Keratinocyte (primary cell): ENCODE measurements around the gene DIS3. TPM values are rescaled to one million over a fixed set of nuclear protein-coding genes. Genes with fewer than 3 reads are reported as not detected.

Experiments
- DNase-seq: peaks from one replicate; pipeline ENCODE4 v3.0.0-alpha.2; 2011; ENCODE audit warnings: low read depth, missing footprints, low spot score
- FAIRE-seq: peaks from 2 replicates; lab custom pipeline; 2011; peaks lifted over from hg19 to GRCh38; lab: Jason Lieb, UNC
- H2AFZ ChIP-seq: 2 replicates; pipeline ENCODE4 v1.6.0; 2012; ENCODE audit warnings: low read length, control low read depth, inconsistent platforms; ENCODE audit not compliant: control insufficient read depth
- H3K27ac ChIP-seq: 2 replicates; pipeline ENCODE4 v1.5.1; 2011; ENCODE audit warnings: low read length; ENCODE audit not compliant: control insufficient read depth, insufficient read depth
- H3K27me3 ChIP-seq: 3 replicates; pipeline ENCODE4 v1.6.0; 2011; ENCODE audit warnings: low read length; ENCODE audit not compliant: control insufficient read depth, insufficient read depth; ENCODE audit errors: extremely low read depth
- H3K36me3 ChIP-seq, 2 experiments: 2 replicates in 1 of 2; 3 replicates in 1 of 2; pipeline ENCODE4 v1.5.1; 2011; ENCODE audit warnings: low read length in 2 of 2, mild to moderate bottlenecking in 1 of 2; ENCODE audit not compliant: control insufficient read depth in 2 of 2, insufficient read depth in 2 of 2; ENCODE audit errors: extremely low read depth in 1 of 2
- H3K4me1 ChIP-seq: 3 replicates; pipeline ENCODE4 v1.5.1; 2011; ENCODE audit warnings: low read length; ENCODE audit not compliant: control insufficient read depth, insufficient read depth; ENCODE audit errors: extremely low read depth
- H3K4me2 ChIP-seq: 3 replicates; pipeline ENCODE4 v1.6.0; 2011; ENCODE audit warnings: low read depth, low read length; ENCODE audit not compliant: control insufficient read depth, insufficient read depth; ENCODE audit errors: extremely low read depth
- H3K4me3 ChIP-seq, 3 experiments: fragments of 200-600 bp in 1 of 3; sonication (generic) in 1 of 3; 2 replicates in 2 of 3; 3 replicates in 1 of 3; pipeline ENCODE4 v1.5.1; 2011 to 2016; ENCODE audit warnings: low read length in 3 of 3, mild to moderate bottlenecking in 3 of 3, control low read depth in 2 of 3, inconsistent platforms in 1 of 3, low read depth in 1 of 3, mixed read lengths in 1 of 3, mixed run types in 1 of 3, moderate library complexity in 1 of 3; ENCODE audit not compliant: control insufficient read depth in 2 of 3, insufficient read depth in 2 of 3; ENCODE audit errors: extremely low read depth in 1 of 3
- H3K79me2 ChIP-seq: 2 replicates; pipeline ENCODE4 v1.6.0; 2012; ENCODE audit warnings: low read length; ENCODE audit not compliant: control insufficient read depth, insufficient read depth
- H3K9ac ChIP-seq: 3 replicates; pipeline ENCODE4 v1.6.0; 2011; ENCODE audit warnings: low read length; ENCODE audit not compliant: control insufficient read depth, insufficient read depth; ENCODE audit errors: extremely low read depth
- H3K9me1 ChIP-seq: 3 replicates; pipeline ENCODE4 v1.6.0; 2011; ENCODE audit warnings: low read length; ENCODE audit not compliant: control insufficient read depth, insufficient read depth; ENCODE audit errors: extremely low read depth
- H3K9me3 ChIP-seq: 2 replicates; pipeline ENCODE4 v1.5.1; 2012; ENCODE audit warnings: low read depth, low read length; ENCODE audit not compliant: control insufficient read depth
- H4K20me1 ChIP-seq: 3 replicates; pipeline ENCODE4 v1.6.0; 2011; ENCODE audit warnings: low read length; ENCODE audit not compliant: control insufficient read depth, insufficient read depth; ENCODE audit errors: extremely low read depth
- CTCF ChIP-seq, 3 experiments: IDR thresholded peaks in 1 of 3; conservative IDR thresholded peaks in 1 of 3; optimal IDR thresholded peaks in 1 of 3; 2 replicates in 2 of 3; 3 replicates in 1 of 3; pipeline versions ENCODE3 to v1.5.1; 2011; ENCODE audit warnings: low read length in 3 of 3, mild to moderate bottlenecking in 3 of 3, moderate library complexity in 2 of 3, control low read depth in 1 of 3, inconsistent platforms in 1 of 3; ENCODE audit not compliant: insufficient read depth in 2 of 3; ENCODE audit errors: extremely low read depth in 1 of 3
- EZH2 ChIP-seq: IDR thresholded peaks from one replicate; pipeline ENCODE4 v1.6.1; 2012; ENCODE audit warnings: inconsistent platforms, mild to moderate bottlenecking, low read length, moderate library complexity
- dilution Hi-C: fragments of 300-500 bp; cut with MboI; formaldehyde crosslinking; loops from one replicate; pipeline ENCODE4 v1.7.0; 2020; ENCODE audit warnings: low sequenced_read_pairs; ENCODE audit not compliant: extremely low pct_ligation_motif_present
- polyA plus RNA-seq, 5 experiments: library from polyadenylated mRNA; depleted of rRNA in 3 of 5; stranded (reverse) in 3 of 5; stranded (forward) in 1 of 5; unstranded in 1 of 5; fragments of >200 nt; gene quantifications; 1 replicate in 1 of 5; 2 replicates in 3 of 5; 3 replicates in 1 of 5; pipeline versions ENCODE4 v1.2.1 to v1.2.3, GENCODE V29; 2011 to 2012; ENCODE audit warnings: missing spikeins in 2 of 5, low read depth in 1 of 5, low replicate concordance in 1 of 5

Gene DIS3
- polyA plus RNA-seq, 1 donor (not counting 4 experiments of a cell fraction or from before 2014, with no cell fraction given): 44.7 TPM

GRCh38 chr13:72760189-72760588, 21.5 kb downstream of the DIS3 start:
- H3K4me3 ChIP-seq: no peak overlapping the region
- no peak overlapping the region for H2AFZ ChIP-seq
- no peak overlapping the region for H3K4me2 ChIP-seq
- H4K20me1 ChIP-seq: no peaks in the 10 kb centered on the region
- no peaks in the 10 kb centered on the region for H3K79me2 ChIP-seq
- no peaks in the 10 kb centered on the region for H3K27me3 ChIP-seq
- FAIRE-seq (no peak), DNase-seq (no peak)
- H3K9ac ChIP-seq: no peak overlapping the region
- H3K36me3 ChIP-seq: peaks cover 13 to 29% of the 10 kb centered on the region in 2 experiments
- TF ChIP-seq EZH2: no peak
- no peak for TF ChIP-seq CTCF (optimal IDR thresholded peaks at IDR 0.05 in 1 of 3, IDR thresholded peaks at IDR 0.05 in 1 of 3, conservative IDR thresholded peaks at IDR 0.05 in 1 of 3; ENCODE audit: extremely low read depth in 1 of 3, insufficient read depth in 2 of 3, low read length in 3 of 3)
- dilution Hi-C loops: no loop called here
- H3K27ac ChIP-seq: no peak overlapping the region
- no peaks in the 10 kb centered on the region for H3K9me1 ChIP-seq
- H3K9me3 ChIP-seq: no peaks in the 10 kb centered on the region
- no peaks in the 10 kb centered on the region for H3K4me1 ChIP-seq

- H4K20me1 ChIP-seq: no peaks in the 10 kb centered on the region
- FAIRE-seq (no peak), DNase-seq (no peak)
- H3K9me3 ChIP-seq: no peaks in the 10 kb centered on the region
- peaks cover 2% of the 10 kb centered on the region for H3K79me2 ChIP-seq
- no peak overlapping the region for H3K9ac ChIP-seq
- TF ChIP-seq CTCF (optimal IDR thresholded peaks at IDR 0.05 in 1 of 3, IDR thresholded peaks at IDR 0.05 in 1 of 3, conservative IDR thresholded peaks at IDR 0.05 in 1 of 3; ENCODE audit: extremely low read depth in 1 of 3, insufficient read depth in 2 of 3, low read length in 3 of 3) (no peak), EZH2 (no peak)
- H3K27ac ChIP-seq: no peak overlapping the region
- peaks cover 6% of the 10 kb centered on the region for H3K4me1 ChIP-seq
- peaks cover 17 to 31% of the 10 kb centered on the region in 2 experiments for H3K36me3 ChIP-seq
- H3K27me3 ChIP-seq: no peaks in the 10 kb centered on the region
- H2AFZ ChIP-seq: no peak overlapping the region
- no peaks in the 10 kb centered on the region for H3K9me1 ChIP-seq
- dilution Hi-C loops: no loop called here
- H3K4me3 ChIP-seq: no peak overlapping the region
- no peak overlapping the region for H3K4me2 ChIP-seq
Measured at GRCh38 chr13:72757792-72758535, 23.7 kb downstream of the DIS3 start.
